K562 (cell line): ENCODE measurements around the gene RPP25. TPM values are rescaled to one million over a fixed set of nuclear protein-coding genes. Genes with fewer than 3 reads are reported as not detected.

ENCODE experiments used
- ATAC-seq: fragments of 200-7000 bp; cut with Tn5 transposase; 3 replicates; pipeline ENCODE4 v1.9.1; 2020; ENCODE audit warnings: moderate library complexity
- BruUV-seq: library from RNA; stranded (reverse); fragments of 400-500 nt; replicated peaks from 2 replicates; lab custom pipeline; 2021; lab: Mats Ljungman, UMichigan
- CTCF ChIA-PET: fragments of 300-600 bp; formaldehyde crosslinking; extraction: SDS; loops from one replicate; lab custom pipeline; 2021; ENCODE audit warnings: low intra/inter-chr PET ratio; lab: Yijun Ruan, JAX
- POLR2A ChIA-PET: fragments of 300-600, 350-650 bp; sonication (Branson Sonifier 250); formaldehyde crosslinking; extraction: SDS; loops from one replicate; lab custom pipeline; 2021; ENCODE audit warnings: antibody characterized with exemption, inconsistent platforms; lab: Yijun Ruan, JAX
- DNase-seq, 4 experiments: peaks; one replicate each; pipeline versions ENCODE4 v3.0.0 to v3.0.0-alpha.2; 2011 to 2018; ENCODE audit warnings: low spot score in 3 of 4, mixed read lengths in 3 of 4; ENCODE audit errors: extremely low read depth in 1 of 4
- FAIRE-seq: peaks from 2 replicates; lab custom pipeline; 2011; peaks lifted over from hg19 to GRCh38; lab: Jason Lieb, UNC
- H2AFZ ChIP-seq: 2 replicates; pipeline ENCODE4 v1.6.0; 2011; ENCODE audit warnings: low read depth, low read length, control low read depth, inconsistent platforms
- H3K27ac ChIP-seq: fragments of 200-600 bp; 3 replicates; pipeline ENCODE4 v1.8.0; 2011; ENCODE audit warnings: low read depth, mild to moderate bottlenecking, control low read depth, inconsistent platforms, low read length, moderate library complexity, mixed read lengths; ENCODE audit errors: extremely low read depth
- H3K27me3 ChIP-seq, 2 experiments: fragments of 300-600 bp in 1 of 2; 2 replicates in 1 of 2; 3 replicates in 1 of 2; pipeline versions ENCODE4 v1.6.0 to v1.8.0; 2011; ENCODE audit warnings: inconsistent platforms in 2 of 2, low read length in 2 of 2, mild to moderate bottlenecking in 1 of 2, mixed read lengths in 1 of 2, moderate library complexity in 1 of 2; ENCODE audit not compliant: control insufficient read depth in 2 of 2, insufficient read depth in 2 of 2
- H3K36me3 ChIP-seq: fragments of 300-600 bp; 3 replicates; pipeline ENCODE4 v1.8.0; 2011; ENCODE audit warnings: mild to moderate bottlenecking, low read length, inconsistent platforms; ENCODE audit not compliant: control insufficient read depth, insufficient read depth
- H3K4me1 ChIP-seq, 2 experiments: fragments of 200-600 bp in 1 of 2; replicated peaks in 1 of 2; 2 replicates in 1 of 2; 3 replicates in 1 of 2; pipeline versions ENCODE4 v1.5.1 to v1.8.0; 2011; ENCODE audit warnings: inconsistent platforms in 2 of 2, low read length in 2 of 2, mild to moderate bottlenecking in 1 of 2, mixed read lengths in 1 of 2, moderate library complexity in 1 of 2; ENCODE audit not compliant: control insufficient read depth in 2 of 2, insufficient read depth in 2 of 2
- H3K4me2 ChIP-seq: 2 replicates; pipeline ENCODE4 v1.6.1; 2011; ENCODE audit warnings: low read length, control low read depth, inconsistent platforms, mixed read lengths; ENCODE audit not compliant: insufficient read depth
- H3K4me3 ChIP-seq: fragments of 200-600 bp; sonication (generic), shearing (Covaris generic); 2 replicates; pipeline ENCODE4 v1.5.1; 2016; ENCODE audit warnings: control low read depth, inconsistent platforms
- H3K79me2 ChIP-seq: fragments of 200-600 bp; 3 replicates; pipeline ENCODE4 v1.8.0; 2011; ENCODE audit warnings: low read length, inconsistent platforms; ENCODE audit not compliant: control insufficient read depth, insufficient read depth
- H3K9ac ChIP-seq, 2 experiments: 2 replicates each; pipeline versions ENCODE4 v1.6.0 to v1.6.1; 2011; ENCODE audit warnings: low read depth in 2 of 2, low read length in 2 of 2, control low read depth in 1 of 2, inconsistent platforms in 1 of 2, mild to moderate bottlenecking in 1 of 2, mixed read lengths in 1 of 2; ENCODE audit not compliant: insufficient read depth in 1 of 2
- H3K9me1 ChIP-seq: one replicate; pipeline ENCODE4 v1.6.0; 2011; ENCODE audit warnings: inconsistent platforms, mild to moderate bottlenecking, low read length, moderate library complexity; ENCODE audit not compliant: control insufficient read depth, insufficient read depth
- H3K9me3 ChIP-seq: replicated peaks from 2 replicates; pipeline ENCODE4 v1.5.1; 2011; ENCODE audit warnings: low read depth, low read length, inconsistent platforms; ENCODE audit not compliant: control insufficient read depth, insufficient read depth
- H4K20me1 ChIP-seq: replicated peaks from 2 replicates; pipeline ENCODE4 v1.6.1; 2011; ENCODE audit warnings: low read length, inconsistent platforms, mixed read lengths; ENCODE audit not compliant: control insufficient read depth, insufficient read depth
- ETV1 ChIP-seq: fragments of 450-650 bp; conservative IDR thresholded peaks from 2 replicates; pipeline ENCODE4 v1.6.1; 2016; ENCODE audit warnings: missing genetic modification characterization, control low read depth, low read depth, missing compliant biosample characterization
- KLF6 ChIP-seq: fragments of 250-450 bp; sonication (Bioruptor Pico); IDR thresholded peaks from 2 replicates; pipeline ENCODE4 v1.4.0; 2020; ENCODE audit warnings: mild to moderate bottlenecking, moderate library complexity, borderline replicate concordance
- MCM3 ChIP-seq: fragments of 450-650 bp; IDR thresholded peaks from 2 replicates; pipeline ENCODE4 v1.6.1; 2016
- MNT ChIP-seq, 2 experiments: fragments of 450-650 bp; conservative IDR thresholded peaks; 2 replicates each; pipeline ENCODE4 v1.6.1; 2017; ENCODE audit warnings: mild to moderate bottlenecking in 2 of 2, moderate library complexity in 2 of 2
- NFIC ChIP-seq: fragments of 450-650 bp; IDR thresholded peaks from 2 replicates; pipeline ENCODE4 v1.6.1; 2017; ENCODE audit warnings: mild to moderate bottlenecking, inconsistent platforms
- PHB2 ChIP-seq: fragments of 450-650 bp; IDR thresholded peaks from 2 replicates; pipeline ENCODE4 v1.6.1; 2017; ENCODE audit warnings: low read depth
- PPARD ChIP-seq: fragments of 250-450 bp; sonication (Bioruptor Pico); IDR thresholded peaks from 2 replicates; pipeline ENCODE4 v1.8.0; 2022; ENCODE audit warnings: inconsistent platforms, mild to moderate bottlenecking, moderate library complexity
- RAD21 ChIP-seq, 2 experiments: fragments of 250-450 bp in 1 of 2; fragments of 450-650 bp in 1 of 2; sonication (Bioruptor Pico) in 1 of 2; formaldehyde crosslinking in 1 of 2; IDR thresholded peaks in 1 of 2; conservative IDR thresholded peaks in 1 of 2; 2 replicates each; pipeline versions ENCODE4 v1.4.0 to v1.8.0; 2020 to 2022; ENCODE audit warnings: mild to moderate bottlenecking in 2 of 2, moderate library complexity in 1 of 2
- STAT5A ChIP-seq: IDR thresholded peaks from 2 replicates; pipeline ENCODE4 v1.6.1; 2012; ENCODE audit warnings: low read length, inconsistent platforms, borderline replicate concordance
- TAF1 ChIP-seq: IDR thresholded peaks from 2 replicates; pipeline ENCODE4 v1.6.1; 2011; ENCODE audit warnings: mild to moderate bottlenecking, low read length, moderate library complexity; ENCODE audit not compliant: insufficient read depth, control insufficient read depth, severe bottlenecking; ENCODE audit errors: extremely low read depth
- TEAD2 ChIP-seq: fragments of 450-650 bp; IDR thresholded peaks from 2 replicates; pipeline ENCODE4 v1.6.1; 2016; ENCODE audit warnings: missing genetic modification characterization, control low read depth, missing compliant biosample characterization
- ZNF282 ChIP-seq: sonication (generic); formaldehyde crosslinking; IDR thresholded peaks from 2 replicates; pipeline ENCODE4 v1.8.1; 2023; ENCODE audit warnings: missing genetic modification reagents
- ZNF696 ChIP-seq: fragments of 250-450 bp; sonication (Bioruptor Pico); conservative IDR thresholded peaks from 2 replicates; pipeline ENCODE4 v1.4.0; 2020; ENCODE audit warnings: mild to moderate bottlenecking, moderate library complexity
- WGBS: fragments of 100-300 bp; shearing (Covaris generic); methylation state at CpG from one replicate; pipeline ENCODE4 v1.1.6; 2016; ENCODE audit warnings: low coverage, mixed read lengths; ENCODE audit not compliant: insufficient coverage; ENCODE audit errors: missing lambda C conversion rate; 5-methylcytosine and 5-hydroxymethylcytosine counted together
- in situ Hi-C: fragments of 300-500 bp; cut with MboI; formaldehyde crosslinking; loops from 4 replicates; pipeline ENCODE4 v1.15.0; 2018; ENCODE audit warnings: inconsistent platforms, mixed read lengths
- intact Hi-C: fragments of 100-400 bp; cut with micrococcal nuclease; formaldehyde crosslinking; loops from 2 replicates; pipeline ENCODE4 v1.14.2; 2022
- polyA plus RNA-seq, 8 experiments: library from polyadenylated mRNA; depleted of rRNA in 4 of 8; stranded (reverse) in 5 of 8; unstranded in 3 of 8; fragments of >200 nt; fragmentation: Nextera tagmentation in 2 of 8; fragmentation: Illumina TruSeq in 1 of 8; extraction: Ambion mirVana in 2 of 8; extraction: Trizol in 1 of 8; gene quantifications; 2 replicates each; pipeline versions ENCODE4 v1.2.1 to v1.2.3, GENCODE V29; 2011 to 2014; ENCODE audit warnings: inconsistent platforms in 1 of 8, missing spikeins in 1 of 8
- total RNA-seq, 7 experiments: library from RNA; depleted of rRNA in 6 of 7; stranded (reverse); fragments of >200 nt in 6 of 7; fragmentation: Illumina TruSeq in 2 of 7; extraction: Trizol in 2 of 7; gene quantifications; 2 replicates each; pipeline versions ENCODE4 v1.2.1 to v1.2.3, GENCODE V29; 2011 to 2021; ENCODE audit warnings: low replicate concordance in 1 of 7

Gene RPP25
- total and polyA plus RNA-seq, 9 of the 15 experiments (the other 6 are each of a cell fraction or from before 2014, with no cell fraction given) = 1.1 to 12.3 (median 5.6) TPM

GRCh38 chr15:74963213-74963612 lies 6.6 kb upstream of the RPP25 start:
- FAIRE-seq (no peak), ATAC-seq (no peak), DNase-seq (no peak)
- Histone ChIP-seq H2AFZ (no peak overlapping the region), H4K20me1 (peaks cover 7% of the 10 kb centered on the region), H3K9me3 (no peaks in the 10 kb centered on the region), H3K4me3 (no peak overlapping the region), H3K9me1 (no peaks in the 10 kb centered on the region), H3K9ac (no peak overlapping the region), H3K4me1 (peaks cover 0 to 10% of the 10 kb centered on the region in 2 experiments; a peak in 2 of 5 replicates), H3K36me3 (no peaks in the 10 kb centered on the region), H3K27ac (no peak overlapping the region), H3K4me2 (no peak overlapping the region), H3K79me2 (no peaks in the 10 kb centered on the region), H3K27me3 (peaks cover 30 to 46% of the 10 kb centered on the region in 2 experiments)
- BruUV-seq = no TSS peak
- in situ Hi-C loops (no loop called here), intact Hi-C loops (no loop called here)
- CTCF ChIA-PET = no interaction called here
- WGBS = 5% methylated on average over 4 of the region's 4 CpGs
- TF ChIP-seq TAF1 (no peak), PHB2 (no peak), STAT5A (no peak), TEAD2 (tag) (no peak), PPARD (CRISPR knock-in tag) (no peak), ZNF282 (CRISPR knock-in tag) (no peak), MNT (conservative IDR thresholded peaks at IDR 0.05) (no peak), KLF6 (CRISPR knock-in tag) (no peak), RAD21 (CRISPR knock-in tag; conservative IDR thresholded peaks at IDR 0.05 in 1 of 2, IDR thresholded peaks at IDR 0.05 in 1 of 2) (no peak), ZNF696 (no peak), MCM3 (no peak), ETV1 (tag) (no peak), NFIC (no peak)
- POLR2A ChIA-PET = interaction anchor here (1.6 kb wide), 1 partner anchor 9 kb away, joined by 6 read pairs; no protein-coding TSS in a partner anchor
